GM20431 (cell line): ENCODE results near the gene SLC38A11.
"Not testable (repeated sequence)": the region's sequence is repeated elsewhere in the genome, so short reads cannot be mapped to it uniquely, and the experiment has no call there.

Source experiments
- in situ Hi-C: fragments of 300-500 bp; cut with MseI, MboI; formaldehyde crosslinking; loops from one replicate; pipeline ENCODE4 v1.15.0; 2020; ENCODE audit warnings: low sequenced_read_pairs; ENCODE audit not compliant: unreplicated experiment

Gene SLC38A11

GRCh38 chr2:164887434-164888144 lies 67.7 kb downstream of the SLC38A11 start:
- in situ Hi-C loops = no loop called here

GRCh38 chr2:164882276-164882675 lies 73.0 kb downstream of the SLC38A11 start:
- in situ Hi-C loops = no loop called here

GRCh38 chr2:164881524-164881923 lies 73.8 kb downstream of the SLC38A11 start:
- in situ Hi-C loops = no loop called here

- in situ Hi-C loops = no loop called here
Observed at GRCh38 chr2:164879901-164880535, 75.3 kb downstream of the SLC38A11 start.

GRCh38 chr2:164877927-164878326 lies 77.4 kb downstream of the SLC38A11 start:
- in situ Hi-C loops = no loop called here

- in situ Hi-C loops = no loop called here
Observed at GRCh38 chr2:164877169-164877568, 78.2 kb downstream of the SLC38A11 start.

GRCh38 chr2:164875334-164876205 lies 79.8 kb downstream of the SLC38A11 start:
- in situ Hi-C loops = no loop called here

- in situ Hi-C loops = no loop called here
Observed at GRCh38 chr2:164873210-164873908, 82.0 kb downstream of the SLC38A11 start.

- in situ Hi-C loops = no loop called here
Observed at GRCh38 chr2:164871404-164871803, 83.9 kb downstream of the SLC38A11 start.

- in situ Hi-C loops = no loop called here
Observed at GRCh38 chr2:164869420-164869772, 85.9 kb downstream of the SLC38A11 start.

- in situ Hi-C loops = no loop called here
Observed at GRCh38 chr2:164868563-164869419, 86.5 kb downstream of the SLC38A11 start.

- in situ Hi-C loops = no loop called here
Observed at GRCh38 chr2:164867779-164868397, 87.4 kb downstream of the SLC38A11 start.

- in situ Hi-C loops = not testable (repeated sequence)
Observed at GRCh38 chr2:164866381-164866780, 88.9 kb downstream of the SLC38A11 start.

GRCh38 chr2:164860694-164861042 lies 94.7 kb downstream of the SLC38A11 start:
- in situ Hi-C loops = no loop called here

GRCh38 chr2:164859906-164860693 lies 95.2 kb downstream of the SLC38A11 start:
- in situ Hi-C loops = not testable (repeated sequence)

GRCh38 chr2:164859251-164859818 lies 96.0 kb downstream of the SLC38A11 start:
- in situ Hi-C loops = no loop called here

- in situ Hi-C loops = no loop called here
Observed at GRCh38 chr2:164852086-164852485, 103.2 kb downstream of the SLC38A11 start.

- in situ Hi-C loops = no loop called here
Observed at GRCh38 chr2:164850235-164850634, 105.1 kb downstream of the SLC38A11 start.
